H1 (cell line): ENCODE data around the gene CHI3L1. TPM values are rescaled to one million over a fixed set of nuclear protein-coding genes. Genes with fewer than 3 reads are reported as not detected.

Source experiments
- CTCF ChIA-PET: fragments of 300-600 bp; sonication (Branson Sonifier 250); formaldehyde crosslinking; loops from one replicate; lab custom pipeline; 2021; ENCODE audit not compliant: partially characterized antibody; lab: Charles Lee
- POLR2A ChIA-PET: fragments of 300-600 bp; sonication (Branson Sonifier 250); formaldehyde crosslinking; loops from one replicate; lab custom pipeline; 2021; ENCODE audit warnings: inconsistent platforms; ENCODE audit not compliant: partially characterized antibody; lab: Charles Lee
- DNase-seq, 2 experiments: peaks; one replicate each; pipeline versions ENCODE4 v3.0.0 to v3.0.0-alpha.2; 2010 to 2022; ENCODE audit warnings: low spot score in 2 of 2, low read depth in 1 of 2, mixed read lengths in 1 of 2
- FAIRE-seq: peaks from 2 replicates; lab custom pipeline; 2011; peaks lifted over from hg19 to GRCh38; lab: Jason Lieb, UNC
- H2AFZ ChIP-seq: 2 replicates; pipeline ENCODE4 v1.8.1; 2012; ENCODE audit warnings: low read length, inconsistent platforms
- H2AK5ac ChIP-seq: 2 replicates; pipeline ENCODE4 v1.6.1; 2013; ENCODE audit warnings: low read depth, low read length
- H2BK120ac ChIP-seq: replicated peaks from 2 replicates; pipeline ENCODE3; 2013; ENCODE audit warnings: low read depth, low read length, inconsistent platforms
- H2BK12ac ChIP-seq: 2 replicates; pipeline ENCODE4 v1.6.1; 2013; ENCODE audit warnings: low read depth, low read length
- H2BK15ac ChIP-seq: 2 replicates; pipeline ENCODE4 v1.6.1; 2013; ENCODE audit warnings: low read length
- H2BK20ac ChIP-seq: 2 replicates; pipeline ENCODE4 v1.6.1; 2013; ENCODE audit warnings: low read length
- H2BK5ac ChIP-seq: 2 replicates; pipeline ENCODE4 v1.6.1; 2013; ENCODE audit warnings: low read depth, low read length
- H3K14ac ChIP-seq: 2 replicates; pipeline ENCODE4 v1.6.1; 2013; ENCODE audit warnings: inconsistent platforms; ENCODE audit not compliant: insufficient read length
- H3K18ac ChIP-seq: 2 replicates; pipeline ENCODE4 v1.6.1; 2013; ENCODE audit warnings: low read length; ENCODE audit errors: extremely low read depth
- H3K23ac ChIP-seq: 2 replicates; pipeline ENCODE4 v1.6.1; 2013; ENCODE audit warnings: inconsistent platforms; ENCODE audit not compliant: insufficient read length
- H3K23me2 ChIP-seq: 2 replicates; pipeline ENCODE4 v1.6.1; 2013; ENCODE audit warnings: low read depth, low read length
- H3K27ac ChIP-seq: 2 replicates; pipeline ENCODE4 v1.6.1; 2011; ENCODE audit warnings: low read depth, low read length, inconsistent platforms
- H3K27me3 ChIP-seq, 4 experiments: replicated peaks in 1 of 4; 1 replicate in 1 of 4; 2 replicates in 3 of 4; pipeline versions ENCODE4 v1.6.1 to v1.8.1; 2011 to 2013; ENCODE audit warnings: low read length in 3 of 4, mild to moderate bottlenecking in 3 of 4, inconsistent platforms in 2 of 4, mixed read lengths in 2 of 4, moderate library complexity in 1 of 4; ENCODE audit not compliant: control insufficient read depth in 3 of 4, insufficient read depth in 3 of 4; ENCODE audit errors: extremely low read depth in 1 of 4
- H3K36me3 ChIP-seq, 4 experiments: 2 replicates each; pipeline versions ENCODE4 v1.6.1 to v1.8.1; 2011 to 2013; ENCODE audit warnings: mild to moderate bottlenecking in 4 of 4, low read length in 3 of 4, moderate library complexity in 2 of 4, control low read depth in 1 of 4, inconsistent platforms in 1 of 4; ENCODE audit not compliant: insufficient read depth in 4 of 4, control insufficient read depth in 2 of 4
- H3K4ac ChIP-seq: replicated peaks from 2 replicates; pipeline ENCODE3; 2013; ENCODE audit warnings: low read length, low read depth, mixed read lengths, inconsistent platforms; ENCODE audit not compliant: insufficient read length
- H3K4me1 ChIP-seq, 4 experiments: replicated peaks in 1 of 4; 1 replicate in 1 of 4; 2 replicates in 3 of 4; pipeline versions ENCODE4 v1.6.1 to v1.8.1; 2011 to 2013; ENCODE audit warnings: low read length in 3 of 4, inconsistent platforms in 2 of 4, mixed read lengths in 1 of 4; ENCODE audit not compliant: insufficient read depth in 4 of 4, control insufficient read depth in 3 of 4
- H3K4me2 ChIP-seq, 2 experiments: 2 replicates each; pipeline versions ENCODE4 v1.6.1 to v1.8.1; 2011 to 2013; ENCODE audit warnings: low read depth in 2 of 2, low read length in 2 of 2, control low read depth in 1 of 2, inconsistent platforms in 1 of 2, mild to moderate bottlenecking in 1 of 2; ENCODE audit not compliant: insufficient read depth in 1 of 2
- H3K4me3 ChIP-seq, 4 experiments: fragments of 200-600, 300-600 bp in 1 of 4; sonication (generic), shearing (Covaris generic), sonication (Bioruptor Twin) in 1 of 4; 2 replicates each; pipeline versions ENCODE4 v1.5.1 to v1.8.1; 2011 to 2016; ENCODE audit warnings: low read length in 4 of 4, low read depth in 3 of 4, control low read depth in 2 of 4, inconsistent platforms in 2 of 4, mild to moderate bottlenecking in 2 of 4, mixed read lengths in 1 of 4, moderate library complexity in 1 of 4; ENCODE audit not compliant: insufficient read depth in 2 of 4; ENCODE audit errors: extremely low read depth in 1 of 4
- H3K56ac ChIP-seq: replicated peaks from 2 replicates; pipeline ENCODE3; 2013; ENCODE audit warnings: low read depth, mild to moderate bottlenecking, mixed read lengths, low read length, inconsistent platforms; ENCODE audit not compliant: insufficient read length
- H3K79me1 ChIP-seq: 2 replicates; pipeline ENCODE4 v1.6.1; 2013; ENCODE audit warnings: low read depth, low read length, control low read depth
- H3K79me2 ChIP-seq, 2 experiments: 2 replicates each; pipeline versions ENCODE4 v1.6.1 to v1.8.1; 2012 to 2013; ENCODE audit warnings: low read length in 2 of 2, mild to moderate bottlenecking in 2 of 2, inconsistent platforms in 1 of 2; ENCODE audit not compliant: insufficient read depth in 2 of 2, control insufficient read depth in 1 of 2
- H3K9ac ChIP-seq, 4 experiments: replicated peaks in 1 of 4; 1 replicate in 1 of 4; 2 replicates in 3 of 4; pipeline versions ENCODE4 v1.6.1 to v1.8.1; 2011 to 2013; ENCODE audit warnings: low read depth in 3 of 4, low read length in 3 of 4, control low read depth in 2 of 4, mild to moderate bottlenecking in 2 of 4, moderate library complexity in 2 of 4, inconsistent platforms in 1 of 4; ENCODE audit errors: extremely low read depth in 1 of 4
- H3K9me3 ChIP-seq, 2 experiments: 2 replicates each; pipeline versions ENCODE4 v1.6.1 to v1.8.1; 2012 to 2013; ENCODE audit warnings: mild to moderate bottlenecking in 2 of 2, moderate library complexity in 2 of 2, control low read depth in 1 of 2, inconsistent platforms in 1 of 2, low read depth in 1 of 2, low read length in 1 of 2, mixed read lengths in 1 of 2; ENCODE audit not compliant: insufficient read depth in 2 of 2
- H4K20me1 ChIP-seq, 2 experiments: replicated peaks in 1 of 2; 2 replicates each; pipeline versions ENCODE3 to v1.8.1; 2011 to 2013; ENCODE audit warnings: inconsistent platforms in 2 of 2, low read length in 2 of 2, mild to moderate bottlenecking in 1 of 2; ENCODE audit not compliant: insufficient read depth in 2 of 2, control insufficient read depth in 1 of 2
- H4K5ac ChIP-seq: 2 replicates; pipeline ENCODE4 v1.6.1; 2013; ENCODE audit warnings: low read length, low read depth, mixed read lengths, inconsistent platforms; ENCODE audit not compliant: insufficient read length
- H4K8ac ChIP-seq: 2 replicates; pipeline ENCODE4 v1.8.0; 2013; ENCODE audit warnings: mild to moderate bottlenecking, moderate library complexity, low read length, inconsistent platforms; ENCODE audit not compliant: insufficient read depth; ENCODE audit errors: extremely low read depth
- H4K91ac ChIP-seq: replicated peaks from 2 replicates; pipeline ENCODE3; 2013; ENCODE audit warnings: low read length, mixed read lengths, inconsistent platforms; ENCODE audit not compliant: insufficient read length
- BCL11A ChIP-seq, 2 experiments: IDR thresholded peaks; one replicate each; pipeline ENCODE4 v1.6.1; 2011; ENCODE audit warnings: low read depth in 2 of 2, low read length in 2 of 2, mild to moderate bottlenecking in 2 of 2
- CHD2 ChIP-seq: IDR thresholded peaks from 2 replicates; pipeline ENCODE4 v1.6.1; 2012; ENCODE audit warnings: low read length, improper control_type of control experiment
- EZH2 ChIP-seq: fragments of 200-600 bp; sonication (generic); IDR thresholded peaks from 2 replicates; pipeline ENCODE4 v1.7.1; 2012; ENCODE audit warnings: low read depth, mild to moderate bottlenecking, moderate library complexity, low read length, inconsistent platforms; ENCODE audit not compliant: severe bottlenecking
- FOSL1 ChIP-seq: IDR thresholded peaks from 2 replicates; pipeline ENCODE4 v1.6.1; 2011; ENCODE audit warnings: mild to moderate bottlenecking, low read depth, low read length, moderate library complexity; ENCODE audit not compliant: insufficient read depth
- GTF2F1 ChIP-seq: IDR thresholded peaks from 2 replicates; pipeline ENCODE4 v1.6.1; 2012; ENCODE audit warnings: low read depth, low read length, improper control_type of control experiment, borderline replicate concordance
- JUN ChIP-seq: IDR thresholded peaks from 2 replicates; pipeline ENCODE4 v1.6.1; 2011; ENCODE audit warnings: low read depth, mild to moderate bottlenecking, improper control_type of control experiment, low read length
- NRF1 ChIP-seq: IDR thresholded peaks from 2 replicates; pipeline ENCODE4 v1.6.1; 2011; ENCODE audit warnings: mild to moderate bottlenecking, low read depth, low read length, improper control_type of control experiment
- RBBP5 ChIP-seq: IDR thresholded peaks from 2 replicates; pipeline ENCODE4 v1.7.1; 2012; ENCODE audit warnings: low read depth, mild to moderate bottlenecking, inconsistent platforms, low read length, moderate library complexity, borderline replicate concordance
- RNF2 ChIP-seq: fragments of 200-900, 300-1000 bp; sonication (generic); IDR thresholded peaks from 2 replicates; pipeline ENCODE4 v1.7.1; 2016; ENCODE audit warnings: borderline replicate concordance, low read depth, mild to moderate bottlenecking, antibody characterized with exemption, low read length; ENCODE audit not compliant: poor library complexity, severe bottlenecking; ENCODE audit errors: missing control alignments
- SP4 ChIP-seq: IDR thresholded peaks from 2 replicates; pipeline ENCODE4 v1.6.1; 2012; ENCODE audit warnings: low read length, inconsistent platforms
- TAF7 ChIP-seq: optimal IDR thresholded peaks from 2 replicates; pipeline ENCODE3; 2011; ENCODE audit warnings: low read depth, mild to moderate bottlenecking, inconsistent platforms, low read length, moderate library complexity, borderline replicate concordance
- TEAD4 ChIP-seq: IDR thresholded peaks from 2 replicates; pipeline ENCODE4 v1.6.1; 2012; ENCODE audit warnings: low read depth, low read length, inconsistent platforms, mixed read lengths
- WGBS, 2 experiments: shearing (Covaris generic) in 1 of 2; methylation state at CpG; one replicate each; pipeline versions ENCODE4 v1.1.6 to v1.1.7; 2013 to 2015; ENCODE audit warnings: low lambda C conversion rate in 2 of 2, mixed read lengths in 2 of 2, inconsistent platforms in 1 of 2, low coverage in 1 of 2, missing lambda C conversion rate in 1 of 2; ENCODE audit not compliant: insufficient replicate concordance in 2 of 2, insufficient coverage in 1 of 2, insufficient read length in 1 of 2; ENCODE audit errors: extremely low coverage in 1 of 2, missing lambda C conversion rate in 1 of 2; 5-methylcytosine and 5-hydroxymethylcytosine counted together
- polyA plus RNA-seq, 7 experiments: library from polyadenylated mRNA; depleted of rRNA in 3 of 7; stranded (reverse) in 5 of 7; unstranded in 2 of 7; fragments of >200 nt in 5 of 7; fragments of 200-250 nt in 2 of 7; gene quantifications; 1 replicate in 5 of 7; 2 replicates in 1 of 7; 4 replicates in 1 of 7; pipeline versions ENCODE4 v1.2.1 to v1.2.3, GENCODE V29; 2011 to 2013; ENCODE audit warnings: missing spikeins in 2 of 7, mixed read lengths in 2 of 7
- total RNA-seq: library from RNA; stranded (reverse); fragmentation: NEBNext Ultra II Directional; extraction: Animal tissue kit (Norgen Biotek cat#: 25700); gene quantifications from 2 replicates; pipeline ENCODE4 v1.2.1, GENCODE V29; 2021
- TF ChIP-seq, protein P1 (sequence below): IDR thresholded peaks from 2 replicates; pipeline ENCODE4 v1.6.1; 2011; ENCODE audit warnings: low read length, improper control_type of control experiment

The CHI3L1 gene
- total and polyA plus RNA-seq, 2 of the 8 experiments (the other 6 are each of a cell fraction or from before 2014, with no cell fraction given): 1.0 TPM; not detected in 1

DNA sequence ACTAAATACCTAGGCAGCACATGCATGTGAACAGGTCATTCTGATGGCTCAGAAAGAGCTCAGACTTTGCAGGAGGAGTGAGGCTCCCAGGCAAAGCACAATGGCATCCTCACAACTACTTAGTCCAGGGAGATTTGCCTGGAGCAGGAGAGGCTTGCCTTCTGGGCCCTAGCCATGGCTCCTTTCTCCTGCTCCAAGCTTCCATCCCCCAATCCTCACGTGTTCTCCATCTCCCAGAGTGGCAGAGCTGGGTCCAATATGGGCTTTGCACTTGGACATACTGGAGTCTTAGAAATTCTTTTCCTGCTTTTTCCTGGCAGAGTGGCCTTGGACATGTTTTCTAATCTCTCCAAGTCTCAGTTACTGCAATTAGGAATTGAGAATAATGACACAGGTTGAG lies 26.7 kb downstream of the CHI3L1 start:
- no peaks in the 10 kb centered on the region; a peak in 1 of 7 replicates for H3K27me3 ChIP-seq
- no peak overlapping the region for H3K23ac ChIP-seq
- no peak overlapping the region for H3K4me3 ChIP-seq
- H2BK12ac ChIP-seq: no peak overlapping the region
- H3K9ac ChIP-seq: no peak overlapping the region
- POLR2A ChIA-PET: no interaction called here
- H4K8ac ChIP-seq: no peak overlapping the region
- no peak overlapping the region for H2AFZ ChIP-seq
- no peak for FAIRE-seq
- H3K56ac ChIP-seq: no peak overlapping the region
- H2AK5ac ChIP-seq: no peak overlapping the region
- CTCF ChIA-PET: interaction anchor here (0.7 to 16.8 kb wide), 9 partner anchors 9 to 1335 kb away, joined by 3 to 511 read pairs (median 3); partner anchors contain the start of gene ADORA1
- H4K91ac ChIP-seq: no peak overlapping the region
- H4K20me1 ChIP-seq: no peaks in the 10 kb centered on the region
- H3K27ac ChIP-seq: no peak overlapping the region
- DNase-seq: no peak
- H3K79me2 ChIP-seq: no peaks in the 10 kb centered on the region
- H2BK5ac ChIP-seq: no peak overlapping the region
- no peak overlapping the region for H4K5ac ChIP-seq
- no peaks in the 10 kb centered on the region for H3K36me3 ChIP-seq
- no peak overlapping the region for H3K4me2 ChIP-seq
- H3K9me3 ChIP-seq: no peaks in the 10 kb centered on the region; a peak in 1 of 4 replicates
- H3K79me1 ChIP-seq: no peaks in the 10 kb centered on the region
- no peak overlapping the region for H3K18ac ChIP-seq
- 92% methylated on average over 1 of the region's 1 CpG; no CpG with 5 or more reads in 1 of the 2 experiments for WGBS, 2 experiments
- no peak overlapping the region for H2BK120ac ChIP-seq
- H3K14ac ChIP-seq: no peak overlapping the region
- no peak overlapping the region for H3K4ac ChIP-seq
- no peaks in the 10 kb centered on the region for H3K4me1 ChIP-seq
- H2BK15ac ChIP-seq: no peak overlapping the region
- H3K23me2 ChIP-seq: no peaks in the 10 kb centered on the region
- 0 out of 2 replicates have a peak overlapping the region, but pooled peaks have one; percentile 41 for H2BK20ac ChIP-seq
- TF ChIP-seq TEAD4 (no peak), TAF7 (no peak), JUN (no peak), BCL11A (IDR thresholded peaks at IDR 0.05; ENCODE audit: low read depth in 2 of 2, low read length in 2 of 2) (no peak), NRF1 (no peak), EZH2 (no peak), RBBP5 (no peak), SP4 (no peak), CHD2 (no peak), FOSL1 (no peak), RNF2 (no peak), GTF2F1 (no peak)
- TF ChIP-seq, protein P1, sequence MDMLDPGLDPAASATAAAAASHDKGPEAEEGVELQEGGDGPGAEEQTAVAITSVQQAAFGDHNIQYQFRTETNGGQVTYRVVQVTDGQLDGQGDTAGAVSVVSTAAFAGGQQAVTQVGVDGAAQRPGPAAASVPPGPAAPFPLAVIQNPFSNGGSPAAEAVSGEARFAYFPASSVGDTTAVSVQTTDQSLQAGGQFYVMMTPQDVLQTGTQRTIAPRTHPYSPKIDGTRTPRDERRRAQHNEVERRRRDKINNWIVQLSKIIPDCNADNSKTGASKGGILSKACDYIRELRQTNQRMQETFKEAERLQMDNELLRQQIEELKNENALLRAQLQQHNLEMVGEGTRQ: no peak
